ENCODE results near the gene MDC1. TPM values are rescaled to one million over a fixed set of nuclear protein-coding genes. Genes with fewer than 3 reads are reported as not detected.
A peak's percentile ranks its signal among the peaks of the same experiment; 100 is the strongest.
"Not testable (repeated sequence)": the region's sequence is repeated elsewhere in the genome, so short reads cannot be mapped to it uniquely, and the experiment has no call there.

The MDC1 gene
- polyA plus RNA-seq, 2 donors: 5.9 to 8.1 TPM

DNA sequence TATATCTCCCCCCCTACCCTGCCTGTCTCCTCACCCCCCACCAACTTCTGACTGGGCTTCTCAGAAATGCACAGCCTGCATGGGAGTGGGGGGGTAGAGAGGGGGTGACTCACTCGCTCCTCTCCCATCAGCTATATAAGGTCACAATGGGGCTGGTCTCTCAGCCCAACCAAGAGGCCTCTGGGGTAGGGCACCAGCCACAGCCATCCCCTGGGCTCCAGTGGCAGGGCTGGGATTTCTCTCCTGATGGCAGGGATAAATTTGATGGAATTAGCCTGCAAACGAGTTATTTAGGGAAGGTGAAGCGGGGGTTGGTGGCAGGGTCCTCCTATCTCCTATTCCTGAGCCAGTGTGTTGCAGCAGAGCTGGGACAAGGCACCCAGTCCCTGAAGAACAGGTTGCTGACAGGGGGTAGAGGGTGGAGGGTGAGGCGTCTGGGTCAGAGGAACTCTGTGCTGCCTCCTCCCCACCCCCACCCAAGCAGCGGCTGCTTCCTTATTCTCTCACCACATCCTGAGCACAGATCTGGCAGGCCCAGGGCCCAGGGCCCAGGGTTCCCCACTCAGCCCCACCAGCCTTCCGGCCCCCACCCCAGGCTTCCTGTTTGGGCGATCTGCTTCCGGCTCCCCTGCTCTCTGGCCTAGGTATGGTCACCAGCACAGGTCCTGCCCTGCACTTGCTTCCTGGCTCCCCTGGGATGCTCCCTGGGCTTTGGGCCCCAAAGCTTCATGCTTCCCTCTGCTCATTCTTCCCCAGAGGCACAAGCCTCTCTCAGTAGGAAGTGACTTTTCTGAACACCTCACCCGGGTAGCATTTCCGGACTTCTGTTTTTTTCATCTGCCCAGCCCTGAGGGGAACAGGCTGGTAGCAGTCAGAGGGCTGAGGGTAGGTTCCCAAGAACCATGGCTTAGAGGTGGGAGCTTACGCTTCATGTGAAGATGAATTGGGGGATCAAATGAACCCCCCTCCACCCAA is 34.7 kb downstream of the MDC1 start:
- 8 to 27% methylated on average over 11 of the region's 11 CpGs for WGBS, 2 donors
- Histone ChIP-seq H3K27me3 (ENCODE audit: control insufficient read depth in 1 of 2, insufficient read depth in 2 of 2, low read length in 2 of 2) (no peaks in the 10 kb centered on the region), H3K4me1 (ENCODE audit: control insufficient read depth in 2 of 2, insufficient read depth in 2 of 2, low read length in 1 of 2) (peaks cover 0 to 14% of the 10 kb centered on the region in 2 donors), H3K27ac (ENCODE audit: low read depth in 2 of 2, low read length in 1 of 2) (peak overlapping the region; percentile 95 to 99), H3K36me3 (ENCODE audit: control insufficient read depth in 2 of 2, insufficient read depth in 2 of 2, low read length in 1 of 2) (peaks cover 3 to 4% of the 10 kb centered on the region in 2 donors), H3K4me3 (ENCODE audit: low read depth in 1 of 2, low read length in 2 of 2) (peak overlapping the region; percentile 55 to 77), H3K9me3 (ENCODE audit: control insufficient read depth in 2 of 2, insufficient read depth in 1 of 2, low read depth in 1 of 2, low read length in 1 of 2) (no peaks in the 10 kb centered on the region)

DNA sequence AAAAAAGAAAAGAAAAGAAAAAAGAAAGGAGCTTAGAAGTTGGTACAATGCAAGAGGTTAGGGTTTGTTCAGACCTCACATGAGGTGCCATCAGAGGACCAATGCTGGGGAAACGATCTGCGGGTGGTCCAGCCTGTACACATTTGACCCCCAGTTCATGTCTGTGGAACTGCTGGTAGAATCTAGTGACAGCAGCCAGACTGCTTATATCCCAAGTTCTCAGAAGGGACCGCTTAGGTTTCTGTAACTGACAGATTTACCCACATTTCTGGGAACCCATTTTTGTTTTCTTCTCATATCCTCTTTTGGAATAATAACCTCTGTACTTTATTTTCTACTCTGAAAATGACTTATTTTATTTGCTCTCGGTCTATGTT is 35.3 kb downstream of the MDC1 start:
- no peaks in the 10 kb centered on the region for H3K27me3 ChIP-seq (ENCODE audit: control insufficient read depth in 1 of 2, insufficient read depth in 2 of 2, low read length in 2 of 2)
- peak overlapping the region; percentile 95 to 99 for H3K27ac ChIP-seq (ENCODE audit: low read depth in 2 of 2, low read length in 1 of 2)
- no peaks in the 10 kb centered on the region for H3K9me3 ChIP-seq (ENCODE audit: control insufficient read depth in 2 of 2, insufficient read depth in 1 of 2, low read depth in 1 of 2, low read length in 1 of 2)
- peak overlapping the region in 1 of 2 donors; percentile 77 for H3K4me3 ChIP-seq (ENCODE audit: low read depth in 1 of 2, low read length in 2 of 2)
- 32 to 33% methylated on average over 4 of the region's 4 CpGs for WGBS, 2 donors
- peaks cover 0 to 14% of the 10 kb centered on the region in 2 donors for H3K4me1 ChIP-seq (ENCODE audit: control insufficient read depth in 2 of 2, insufficient read depth in 2 of 2, low read length in 1 of 2)
- peaks cover 7 to 9% of the 10 kb centered on the region in 2 donors for H3K36me3 ChIP-seq (ENCODE audit: control insufficient read depth in 2 of 2, insufficient read depth in 2 of 2, low read length in 1 of 2)

DNA sequence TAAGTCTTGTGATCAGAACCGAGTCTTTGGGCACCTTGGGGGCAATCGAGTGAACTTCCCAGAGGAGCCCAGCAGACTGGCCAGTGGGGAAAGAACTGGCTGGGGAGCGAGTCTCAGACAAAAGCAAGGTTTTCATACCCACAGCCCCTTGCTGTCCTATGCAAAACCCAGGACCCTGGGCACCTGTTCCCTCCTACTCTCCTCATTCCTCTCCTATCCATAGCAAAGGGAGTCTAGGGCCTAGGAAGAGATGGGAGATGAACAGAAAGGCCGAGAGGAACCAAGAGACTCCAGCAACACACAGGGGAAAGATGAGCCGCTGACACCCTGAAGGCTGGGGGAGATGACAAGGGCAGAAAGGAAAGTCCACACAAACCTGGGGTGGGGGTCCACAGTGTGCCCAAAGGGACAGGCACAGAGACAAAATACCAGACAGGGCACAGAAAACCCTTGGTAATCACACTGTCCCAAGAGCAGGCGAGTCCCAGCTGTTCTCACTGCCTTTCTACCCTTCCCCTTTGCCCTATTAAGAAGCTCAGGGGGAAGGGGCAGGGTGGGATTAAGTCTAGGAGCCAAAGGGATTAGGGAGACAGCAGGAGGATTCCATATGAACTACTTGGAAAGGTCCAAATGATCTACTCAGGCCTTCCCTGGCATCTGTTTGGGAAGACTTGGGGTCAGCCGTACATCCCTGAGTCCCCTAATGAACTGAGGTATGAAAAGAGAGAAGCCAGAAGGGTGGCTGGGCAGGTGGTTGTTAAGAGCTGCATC is 37.1 kb downstream of the MDC1 start:
- H3K4me3 ChIP-seq (ENCODE audit: low read depth in 1 of 2, low read length in 2 of 2): peak overlapping the region in 1 of 2 donors; percentile 5
- H3K27ac ChIP-seq (ENCODE audit: low read depth in 2 of 2, low read length in 1 of 2): peak overlapping the region; percentile 53 to 57
- peaks cover 0 to 13% of the 10 kb centered on the region in 2 donors for H3K4me1 ChIP-seq (ENCODE audit: control insufficient read depth in 2 of 2, insufficient read depth in 2 of 2, low read length in 1 of 2)
- no peaks in the 10 kb centered on the region for H3K9me3 ChIP-seq (ENCODE audit: control insufficient read depth in 2 of 2, insufficient read depth in 1 of 2, low read depth in 1 of 2, low read length in 1 of 2)
- peaks cover 13 to 16% of the 10 kb centered on the region in 2 donors for H3K36me3 ChIP-seq (ENCODE audit: control insufficient read depth in 2 of 2, insufficient read depth in 2 of 2, low read length in 1 of 2)
- H3K27me3 ChIP-seq (ENCODE audit: control insufficient read depth in 1 of 2, insufficient read depth in 2 of 2, low read length in 2 of 2): no peaks in the 10 kb centered on the region
- 54 to 58% methylated on average over 7 of the region's 7 CpGs for WGBS, 2 donors

DNA sequence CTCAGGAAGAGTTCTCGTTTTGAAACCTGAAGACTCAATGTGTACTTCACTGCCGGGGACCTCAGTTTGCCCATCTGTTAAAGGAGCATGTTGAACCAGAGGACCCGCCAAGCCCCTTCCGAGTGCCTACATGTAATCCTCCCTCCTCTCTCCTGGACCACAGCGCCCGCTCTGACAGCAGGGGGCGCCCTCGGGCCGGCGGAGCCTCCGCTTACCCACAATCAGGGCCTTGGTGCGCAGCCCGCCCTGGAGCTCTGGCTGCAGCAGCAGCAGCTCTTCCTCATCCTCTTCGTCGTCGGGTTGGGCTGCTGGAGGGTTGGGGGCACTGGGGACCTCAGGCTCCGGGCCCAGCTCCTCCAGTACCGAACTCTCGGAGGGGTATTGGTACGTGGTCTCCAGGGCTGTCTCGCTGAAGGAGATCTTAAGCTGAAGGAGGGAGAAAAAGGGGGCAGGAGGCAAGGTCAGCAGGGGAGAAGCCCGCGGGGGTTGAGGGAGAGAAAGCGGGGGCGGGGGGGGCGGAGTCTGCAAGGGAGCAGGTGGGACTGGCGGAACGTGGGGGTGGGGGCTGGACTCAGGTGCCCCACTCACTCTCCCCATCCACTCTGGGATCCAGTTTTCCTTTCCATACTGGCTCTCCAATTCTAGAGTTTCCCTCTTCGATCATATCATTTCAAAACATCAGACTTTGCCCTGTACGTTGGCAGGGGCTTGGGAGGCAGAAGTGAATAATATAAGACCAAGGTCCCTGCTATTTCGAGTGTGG is 37.9 kb downstream of the MDC1 start:
- peaks cover 0 to 11% of the 10 kb centered on the region in 2 donors for H3K4me1 ChIP-seq (ENCODE audit: control insufficient read depth in 2 of 2, insufficient read depth in 2 of 2, low read length in 1 of 2)
- whole genome bisulfite sequencing, 2 donors: 7 to 8% methylated on average over 30 to 31 of the region's 31 CpGs
- no peaks in the 10 kb centered on the region for H3K9me3 ChIP-seq (ENCODE audit: control insufficient read depth in 2 of 2, insufficient read depth in 1 of 2, low read depth in 1 of 2, low read length in 1 of 2)
- H3K4me3 ChIP-seq (ENCODE audit: low read depth in 1 of 2, low read length in 2 of 2): peak overlapping the region in 1 of 2 donors; percentile 5
- peaks cover 13 to 16% of the 10 kb centered on the region in 2 donors for H3K36me3 ChIP-seq (ENCODE audit: control insufficient read depth in 2 of 2, insufficient read depth in 2 of 2, low read length in 1 of 2)
- H3K27ac ChIP-seq (ENCODE audit: low read depth in 2 of 2, low read length in 1 of 2): peak overlapping the region; percentile 53 to 57
- no peaks in the 10 kb centered on the region for H3K27me3 ChIP-seq (ENCODE audit: control insufficient read depth in 1 of 2, insufficient read depth in 2 of 2, low read length in 2 of 2)

DNA sequence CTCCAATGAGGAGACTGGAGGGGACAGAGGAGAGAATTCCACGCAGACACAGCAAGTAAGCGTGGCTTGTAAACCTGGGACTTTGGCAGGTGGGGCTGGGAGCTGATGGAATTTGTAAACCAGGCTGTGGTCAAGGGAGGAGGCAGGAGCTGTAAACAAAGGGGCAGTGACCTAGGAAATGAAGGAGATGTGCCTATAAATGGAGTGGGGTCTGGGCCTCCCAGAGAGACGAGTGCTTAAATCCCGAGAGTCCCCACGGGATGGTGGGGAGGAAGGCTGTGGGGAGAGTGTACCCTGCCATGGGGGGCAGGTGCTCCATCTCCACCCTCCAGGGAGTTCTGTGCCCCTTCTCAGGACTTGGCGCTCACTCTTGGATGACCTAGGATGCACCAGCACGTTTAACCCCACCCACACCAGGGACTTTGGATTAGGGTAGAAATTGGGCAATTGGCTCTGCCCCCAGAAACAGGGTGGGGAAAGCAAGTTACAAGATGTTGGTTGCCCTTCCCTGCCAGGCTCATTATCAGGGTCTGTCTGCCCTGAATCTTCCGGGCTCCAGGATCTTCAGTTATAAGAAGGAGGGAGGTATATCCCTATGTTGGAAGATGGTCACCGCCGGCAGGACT is 40.3 kb downstream of the MDC1 start:
- 78 to 86% methylated on average over 9 to 10 of the region's 10 CpGs for WGBS, 2 donors
- peaks cover 13 to 16% of the 10 kb centered on the region in 2 donors for H3K36me3 ChIP-seq (ENCODE audit: control insufficient read depth in 2 of 2, insufficient read depth in 2 of 2, low read length in 1 of 2)
- no peaks in the 10 kb centered on the region for H3K27me3 ChIP-seq (ENCODE audit: control insufficient read depth in 1 of 2, insufficient read depth in 2 of 2, low read length in 2 of 2)
- peaks cover 0 to 4% of the 10 kb centered on the region in 2 donors for H3K4me1 ChIP-seq (ENCODE audit: control insufficient read depth in 2 of 2, insufficient read depth in 2 of 2, low read length in 1 of 2)
- H3K4me3 ChIP-seq (ENCODE audit: low read depth in 1 of 2, low read length in 2 of 2): no peak overlapping the region
- H3K27ac ChIP-seq (ENCODE audit: low read depth in 2 of 2, low read length in 1 of 2): no peak overlapping the region
- H3K9me3 ChIP-seq (ENCODE audit: control insufficient read depth in 2 of 2, insufficient read depth in 1 of 2, low read depth in 1 of 2, low read length in 1 of 2): no peaks in the 10 kb centered on the region

DNA sequence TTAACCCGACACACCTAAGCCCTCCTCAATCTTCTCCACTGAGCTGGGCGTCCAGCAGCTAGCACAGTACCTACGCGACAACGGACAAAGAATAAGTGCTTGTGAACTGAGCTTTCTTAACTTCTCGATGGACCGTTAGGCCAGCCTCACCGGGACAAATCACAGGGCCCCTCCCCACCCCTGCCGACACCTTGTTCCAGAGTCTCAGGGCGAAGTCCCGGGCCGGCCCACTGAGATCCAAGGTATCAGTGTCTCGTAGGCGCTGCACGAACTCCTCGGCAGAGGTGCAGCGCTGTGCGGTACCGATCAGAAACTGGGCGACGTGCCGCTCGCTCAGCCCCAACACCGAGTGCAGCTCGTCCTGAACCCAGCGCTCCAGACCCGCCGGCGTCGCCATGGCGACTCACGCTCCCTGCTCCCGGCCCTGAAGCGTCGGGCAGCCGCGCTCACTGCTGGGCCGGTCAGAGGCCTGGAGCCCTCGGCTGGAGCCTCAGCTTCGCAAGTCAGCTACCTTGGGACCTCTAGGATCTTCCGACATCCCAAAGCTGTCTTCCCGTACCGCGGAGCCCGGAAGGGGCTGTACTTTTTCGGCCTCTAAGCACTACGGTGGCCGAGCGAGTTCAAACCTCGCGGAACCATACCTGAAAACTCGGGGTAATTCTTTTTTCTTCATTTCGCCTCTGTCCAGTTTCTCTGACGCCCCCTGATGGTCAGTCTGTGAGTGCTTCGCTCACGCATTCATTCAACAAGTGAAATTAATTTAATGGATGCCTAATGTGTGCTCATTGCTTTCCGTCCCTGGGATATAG is 44.4 kb downstream of the MDC1 start, which contains the start of gene DHX16:
TSS of gene DHX16 (minus strand) at position 562 of the 809 bp plus-strand sequence. CDS start at position 397, 165 bp downstream.
- Histone ChIP-seq H3K27me3 (ENCODE audit: control insufficient read depth in 1 of 2, insufficient read depth in 2 of 2, low read length in 2 of 2) (no peaks in the 10 kb centered on the region), H3K4me3 (ENCODE audit: low read depth in 1 of 2, low read length in 2 of 2) (peak within 1 kb of the TSS; percentile 70 to 96), H3K36me3 (ENCODE audit: control insufficient read depth in 2 of 2, insufficient read depth in 2 of 2, low read length in 1 of 2) (peaks cover 12 to 19% of the 10 kb centered on the region in 2 donors), H3K9me3 (ENCODE audit: control insufficient read depth in 2 of 2, insufficient read depth in 1 of 2, low read depth in 1 of 2, low read length in 1 of 2) (no peaks in the 10 kb centered on the region), H3K27ac (ENCODE audit: low read depth in 2 of 2, low read length in 1 of 2) (peak within 1 kb of the TSS; percentile 83 to 91), H3K4me1 (ENCODE audit: control insufficient read depth in 2 of 2, insufficient read depth in 2 of 2, low read length in 1 of 2) (no peaks in the 10 kb centered on the region)
- 0% methylated on average over 57 of the region's 57 CpGs for WGBS, 2 donors

DNA sequence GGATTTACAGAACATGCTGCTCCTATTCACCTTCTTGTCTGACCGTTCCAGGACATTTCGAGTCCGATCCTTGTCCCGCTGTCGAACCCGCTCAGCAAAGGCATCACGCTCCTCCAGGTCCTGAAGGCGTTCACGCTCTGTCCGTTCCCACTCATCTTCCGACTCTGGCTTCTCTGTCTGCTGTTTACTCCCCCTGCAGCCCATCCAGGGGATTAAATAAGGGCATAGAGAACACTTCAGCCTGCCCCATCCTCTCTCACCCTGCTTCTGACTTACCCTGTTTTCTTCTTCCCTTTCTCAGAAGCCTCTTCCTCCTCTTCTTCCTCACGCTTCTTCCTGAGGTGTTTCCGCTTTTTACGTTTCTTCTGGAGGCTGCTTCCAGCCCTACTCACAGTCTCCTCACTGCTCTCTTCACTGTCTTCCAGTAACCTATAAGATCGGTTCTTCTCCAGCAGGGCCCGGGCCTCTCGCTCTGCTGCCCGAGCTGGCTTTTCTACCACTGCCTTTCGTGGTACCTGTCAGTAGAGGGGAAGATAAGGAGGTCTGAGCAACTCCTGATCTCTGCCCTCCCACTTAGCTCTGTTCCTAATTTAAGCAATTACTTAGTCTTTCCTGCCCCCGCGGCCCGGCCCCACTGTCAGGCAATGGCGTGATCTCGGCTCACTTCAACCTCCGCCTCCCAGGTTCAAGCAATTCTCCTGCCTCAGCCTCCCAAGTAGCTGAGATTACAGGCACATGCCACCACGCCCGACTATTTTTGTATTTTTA is 46.1 kb downstream of the MDC1 start:
- no peak overlapping the region for H3K27ac ChIP-seq (ENCODE audit: low read depth in 2 of 2, low read length in 1 of 2)
- no peak overlapping the region for H3K4me3 ChIP-seq (ENCODE audit: low read depth in 1 of 2, low read length in 2 of 2)
- no peaks in the 10 kb centered on the region for H3K27me3 ChIP-seq (ENCODE audit: control insufficient read depth in 1 of 2, insufficient read depth in 2 of 2, low read length in 2 of 2)
- no peaks in the 10 kb centered on the region for H3K9me3 ChIP-seq (ENCODE audit: control insufficient read depth in 2 of 2, insufficient read depth in 1 of 2, low read depth in 1 of 2, low read length in 1 of 2)
- H3K4me1 ChIP-seq (ENCODE audit: control insufficient read depth in 2 of 2, insufficient read depth in 2 of 2, low read length in 1 of 2): no peaks in the 10 kb centered on the region
- H3K36me3 ChIP-seq (ENCODE audit: control insufficient read depth in 2 of 2, insufficient read depth in 2 of 2, low read length in 1 of 2): peaks cover 2 to 10% of the 10 kb centered on the region in 2 donors
- 89 to 91% methylated on average over 27 of the region's 27 CpGs for WGBS, 2 donors

DNA sequence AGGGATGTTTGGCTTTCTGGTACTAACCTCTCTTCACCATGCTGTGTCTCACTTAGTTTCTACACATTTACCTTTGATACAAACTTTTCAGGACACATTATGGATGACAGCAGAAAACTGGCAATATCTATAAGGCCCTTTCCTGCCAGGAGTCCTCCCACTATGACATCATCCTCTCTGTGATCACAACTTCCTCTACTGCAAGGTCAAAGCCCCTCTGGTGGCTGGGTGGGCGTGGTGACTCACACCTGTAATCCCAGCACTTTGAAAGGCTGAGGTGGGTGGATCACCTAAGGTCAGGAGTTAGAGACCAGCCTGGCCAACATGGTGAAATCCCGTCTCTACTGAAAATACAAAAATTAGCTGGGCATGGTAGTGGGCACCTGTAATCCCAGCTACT is 50.8 kb downstream of the MDC1 start:
- H3K27ac ChIP-seq (ENCODE audit: low read depth in 2 of 2, low read length in 1 of 2); H3K4me3 ChIP-seq (ENCODE audit: low read depth in 1 of 2, low read length in 2 of 2); H3K9me3 ChIP-seq (ENCODE audit: control insufficient read depth in 2 of 2, insufficient read depth in 1 of 2, low read depth in 1 of 2, low read length in 1 of 2); H3K27me3 ChIP-seq (ENCODE audit: control insufficient read depth in 1 of 2, insufficient read depth in 2 of 2, low read length in 2 of 2); H3K4me1 ChIP-seq (ENCODE audit: control insufficient read depth in 2 of 2, insufficient read depth in 2 of 2, low read length in 1 of 2): not testable (repeated sequence)
- peaks cover 28 to 38% of the 10 kb centered on the region in 2 donors for H3K36me3 ChIP-seq (ENCODE audit: control insufficient read depth in 2 of 2, insufficient read depth in 2 of 2, low read length in 1 of 2)
- 67 to 73% methylated on average over 2 of the region's 2 CpGs for WGBS, 2 donors
